ENCODE measurements around the gene ATP4B.
"Not testable (repeated sequence)": the region's sequence is repeated elsewhere in the genome, so short reads cannot be mapped to it uniquely, and the experiment has no call there.

Gene ATP4B

DNA sequence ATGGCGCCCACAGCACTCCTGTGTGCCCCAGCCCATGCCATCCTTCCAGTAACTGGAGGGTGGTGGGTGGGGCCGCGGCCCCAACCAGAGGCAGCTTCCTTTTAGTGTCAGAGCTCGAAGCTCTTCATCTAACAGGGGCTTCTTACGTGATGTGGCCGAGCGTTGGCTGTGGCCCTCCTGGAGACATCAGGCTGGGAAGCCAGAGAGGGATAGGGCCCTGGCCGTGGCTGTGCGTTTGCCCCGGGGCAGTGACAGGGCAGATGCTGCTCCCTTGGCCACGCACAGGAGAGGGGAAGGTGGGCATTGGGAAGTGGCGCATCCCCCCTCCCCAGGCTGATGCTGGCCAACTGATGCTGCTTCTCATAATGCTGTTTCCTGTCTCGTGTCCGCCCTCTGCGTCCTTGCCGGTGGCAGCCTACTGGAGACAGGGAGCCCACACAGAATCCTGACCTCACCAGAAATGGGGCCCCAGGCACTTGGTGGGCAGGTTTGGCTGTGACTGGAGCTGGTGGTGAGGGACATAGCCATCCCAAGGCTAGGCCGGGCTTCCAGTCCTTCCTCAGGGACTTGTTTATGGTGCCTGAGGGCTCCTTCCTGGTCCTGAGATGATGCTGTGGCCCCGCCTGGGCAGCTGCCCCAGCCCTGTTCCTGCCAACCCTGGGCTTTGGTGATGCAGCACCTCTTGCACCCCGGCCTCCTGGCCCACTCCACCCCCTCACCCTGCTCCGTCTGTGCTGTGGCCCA lies 34.3 kb downstream of the ATP4B start:
- TF ChIP-seq, protein P1, sequence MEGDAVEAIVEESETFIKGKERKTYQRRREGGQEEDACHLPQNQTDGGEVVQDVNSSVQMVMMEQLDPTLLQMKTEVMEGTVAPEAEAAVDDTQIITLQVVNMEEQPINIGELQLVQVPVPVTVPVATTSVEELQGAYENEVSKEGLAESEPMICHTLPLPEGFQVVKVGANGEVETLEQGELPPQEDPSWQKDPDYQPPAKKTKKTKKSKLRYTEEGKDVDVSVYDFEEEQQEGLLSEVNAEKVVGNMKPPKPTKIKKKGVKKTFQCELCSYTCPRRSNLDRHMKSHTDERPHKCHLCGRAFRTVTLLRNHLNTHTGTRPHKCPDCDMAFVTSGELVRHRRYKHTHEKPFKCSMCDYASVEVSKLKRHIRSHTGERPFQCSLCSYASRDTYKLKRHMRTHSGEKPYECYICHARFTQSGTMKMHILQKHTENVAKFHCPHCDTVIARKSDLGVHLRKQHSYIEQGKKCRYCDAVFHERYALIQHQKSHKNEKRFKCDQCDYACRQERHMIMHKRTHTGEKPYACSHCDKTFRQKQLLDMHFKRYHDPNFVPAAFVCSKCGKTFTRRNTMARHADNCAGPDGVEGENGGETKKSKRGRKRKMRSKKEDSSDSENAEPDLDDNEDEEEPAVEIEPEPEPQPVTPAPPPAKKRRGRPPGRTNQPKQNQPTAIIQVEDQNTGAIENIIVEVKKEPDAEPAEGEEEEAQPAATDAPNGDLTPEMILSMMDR (IDR thresholded peaks at IDR 0.05; ENCODE audit: insufficient read depth, low read depth, low read length, missing control alignments) = no peak
- no peak for DNase-seq (ENCODE audit: low read depth)

DNA sequence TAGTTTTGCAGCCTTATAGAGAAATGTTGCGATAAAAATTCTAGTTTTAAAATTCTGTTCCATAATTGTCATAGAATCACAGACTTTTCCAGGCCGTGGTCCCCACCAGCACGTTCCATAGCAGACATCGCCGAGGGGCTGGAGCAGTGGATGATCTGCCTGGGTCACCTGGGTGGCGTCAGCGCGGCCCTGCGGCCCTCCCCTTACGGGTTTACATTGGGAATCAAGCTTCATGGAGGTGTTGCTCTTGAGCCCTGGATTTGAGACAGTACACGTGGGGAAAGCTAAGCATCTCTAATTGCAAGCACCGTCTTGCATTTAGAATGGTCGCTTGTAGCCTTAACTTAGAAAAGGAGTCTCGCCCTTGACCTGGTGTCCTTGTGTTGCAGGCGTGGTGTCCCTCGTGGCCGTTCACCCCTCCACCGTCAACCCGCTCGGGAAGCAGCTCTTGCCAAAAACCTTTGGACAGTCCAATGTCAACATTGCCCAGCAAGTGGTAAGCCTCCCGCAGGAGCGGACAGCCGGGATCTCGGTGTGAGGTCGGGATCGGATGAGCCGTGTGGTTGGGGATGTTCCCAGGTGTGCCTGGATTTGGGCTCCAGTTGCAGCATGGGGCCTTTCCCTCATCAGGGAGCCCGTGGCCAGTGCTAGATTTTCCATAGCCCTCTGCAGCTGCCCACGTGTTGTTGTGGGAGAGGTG lies 35.1 kb downstream of the ATP4B start:
- no peak overlapping the region for H3K4me3 ChIP-seq (ENCODE audit: low read depth, low read length)
- TF ChIP-seq, protein P1 (IDR thresholded peaks at IDR 0.05; ENCODE audit: insufficient read depth, low read depth, low read length, missing control alignments) = no peak
- DNase-seq (ENCODE audit: low read depth) = no peak

More for the DNA sequence above, 34.3 kb downstream of the ATP4B start:
- H3K4me3 ChIP-seq (ENCODE audit: low read depth, low read length) = no peak overlapping the region

DNA sequence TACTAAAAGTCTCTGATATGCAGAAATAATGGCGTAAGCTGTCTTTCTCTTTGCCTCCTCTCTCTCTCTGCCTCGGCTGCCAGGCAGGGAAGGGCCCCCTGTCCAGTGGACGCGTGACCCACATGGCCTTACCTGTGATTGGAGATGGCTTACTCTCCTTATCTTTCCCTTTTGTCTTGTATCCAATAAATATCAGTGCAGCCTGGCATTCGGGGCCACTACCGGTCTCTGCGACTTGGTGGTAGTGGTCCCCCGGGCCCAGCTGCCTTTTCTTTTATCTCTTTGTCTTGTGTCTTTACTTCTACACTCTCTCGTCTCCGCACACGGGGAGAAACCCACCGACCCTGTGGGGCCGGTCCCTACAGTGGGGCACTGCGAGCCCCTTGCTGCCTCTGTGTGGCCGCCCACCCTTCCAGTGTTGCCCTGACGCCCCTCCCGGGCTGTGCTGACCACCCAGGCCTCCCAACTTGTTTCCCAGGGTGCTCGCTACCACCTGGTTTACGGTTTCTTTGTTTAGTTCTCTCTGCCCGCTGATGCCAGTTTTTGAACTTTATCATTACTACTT lies 35.9 kb downstream of the ATP4B start:
- not testable (repeated sequence) for DNase-seq (ENCODE audit: low read depth)

DNA sequence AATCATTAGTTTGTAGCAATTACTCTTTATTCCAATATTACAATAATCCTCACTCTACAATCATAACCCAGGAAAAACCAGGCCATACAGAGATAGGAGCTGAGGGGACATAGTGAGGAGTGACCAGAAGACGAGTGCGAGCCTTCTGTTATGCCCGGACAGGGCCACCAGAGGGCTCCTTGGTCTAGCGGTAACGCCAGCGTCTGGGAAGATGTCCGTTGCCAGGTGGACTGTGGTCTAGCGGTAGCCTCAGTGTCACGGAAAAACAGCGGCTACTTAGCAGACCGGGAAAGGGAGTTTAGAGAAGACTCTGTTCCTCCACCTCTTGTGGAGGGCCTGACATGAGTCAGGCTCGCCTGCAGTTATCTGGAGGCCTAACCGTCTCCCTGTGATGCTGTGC lies 36.5 kb downstream of the ATP4B start:
- DNase-seq (ENCODE audit: low read depth); H3K4me3 ChIP-seq (ENCODE audit: low read depth, low read length): not testable (repeated sequence)

More for the DNA sequence above, 35.9 kb downstream of the ATP4B start:
- not testable (repeated sequence) for H3K4me3 ChIP-seq (ENCODE audit: low read depth, low read length)

DNA sequence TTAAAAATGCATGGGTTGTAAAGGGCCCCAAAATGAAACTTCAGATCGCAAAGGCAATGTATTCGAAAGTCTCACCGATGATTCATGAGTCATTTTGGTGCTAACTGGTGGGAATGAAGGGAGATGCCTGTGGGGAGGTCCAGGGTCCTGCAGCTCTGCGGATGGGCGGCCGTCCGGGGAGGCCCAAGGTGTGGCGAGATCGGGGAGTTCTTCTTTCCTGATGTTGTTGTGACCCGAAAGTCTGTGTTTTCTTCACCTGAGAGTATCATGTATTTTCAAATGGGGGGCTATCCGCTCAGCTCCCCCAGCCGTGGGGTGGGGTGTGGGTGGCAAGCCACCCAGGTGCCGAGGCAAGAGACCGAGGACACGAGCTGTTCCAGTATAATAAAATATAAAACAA lies 37.0 kb downstream of the ATP4B start:
- no peak overlapping the region for H3K4me3 ChIP-seq (ENCODE audit: low read depth, low read length)
- DNase-seq (ENCODE audit: low read depth) = no peak
- TF ChIP-seq, protein P1 (IDR thresholded peaks at IDR 0.05; ENCODE audit: insufficient read depth, low read depth, low read length, missing control alignments) = no peak

DNA sequence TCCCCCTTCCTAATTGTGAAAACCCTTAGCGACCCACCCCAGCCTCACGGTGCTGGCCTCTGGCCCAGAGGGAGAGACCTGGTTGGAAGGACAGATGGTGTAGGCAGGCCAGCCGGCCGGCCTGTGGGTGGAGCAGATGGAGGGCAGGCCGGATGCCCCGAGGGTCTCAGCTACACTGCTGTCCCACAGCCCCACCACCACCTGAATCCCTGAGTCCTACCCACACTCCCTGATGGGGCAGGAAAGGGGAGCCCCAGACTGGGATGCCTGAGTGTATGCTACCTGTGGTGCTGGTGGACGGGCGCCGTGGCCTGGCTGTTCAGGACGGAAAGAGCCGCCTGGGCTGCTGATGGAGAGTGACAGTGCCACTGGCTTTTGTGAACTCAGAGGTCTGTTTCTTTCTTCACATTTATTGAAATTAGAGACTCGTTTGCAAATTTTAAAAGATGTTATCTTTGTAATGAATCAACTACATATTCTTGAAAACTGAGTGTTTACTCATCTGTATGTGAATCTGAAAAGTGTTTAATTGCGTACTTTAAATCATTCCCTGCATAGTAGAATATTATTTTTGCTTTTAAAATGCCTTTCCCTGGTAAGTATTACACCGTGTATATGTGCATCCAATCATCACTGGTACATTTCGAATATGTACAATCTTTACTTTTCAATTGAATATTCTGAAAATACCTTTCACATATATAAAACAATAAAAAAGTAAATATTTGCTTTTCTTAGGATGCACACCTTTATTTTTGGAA lies 37.8 kb downstream of the ATP4B start:
- TF ChIP-seq, protein P1 (IDR thresholded peaks at IDR 0.05; ENCODE audit: insufficient read depth, low read depth, low read length, missing control alignments) = no peak
- H3K4me3 ChIP-seq (ENCODE audit: low read depth, low read length) = no peak overlapping the region
- DNase-seq (ENCODE audit: low read depth) = no peak

DNA sequence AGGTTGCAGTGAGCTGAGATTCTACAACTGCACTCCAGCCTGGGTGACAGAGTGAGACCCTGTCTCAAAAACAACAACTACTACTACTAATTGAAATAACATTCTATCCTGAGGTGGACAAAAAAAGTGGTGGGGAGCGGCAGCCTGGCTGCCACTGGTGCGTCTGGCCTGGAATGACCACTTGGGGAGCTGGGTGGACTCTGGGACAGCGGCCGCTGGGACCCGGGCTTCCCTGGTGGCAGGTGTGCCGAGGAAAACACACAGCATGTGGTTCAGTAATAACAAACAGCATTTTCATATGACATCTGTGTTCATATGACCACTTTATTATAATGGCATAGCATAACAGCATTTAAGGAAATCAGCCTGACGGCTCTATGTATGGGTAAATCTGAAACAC lies 39.5 kb downstream of the ATP4B start:
- TF ChIP-seq, protein P1 (IDR thresholded peaks at IDR 0.05; ENCODE audit: insufficient read depth, low read depth, low read length, missing control alignments) = no peak
- H3K4me3 ChIP-seq (ENCODE audit: low read depth, low read length) = no peak overlapping the region
- DNase-seq (ENCODE audit: low read depth) = no peak

Data from GM12865 (cell line).